GM21619 (cell line): Measurements from ENCODE around the gene RPS17.
"Not testable (repeated sequence)": the region's sequence is repeated elsewhere in the genome, so short reads cannot be mapped to it uniquely, and the experiment has no call there.

Experiments
- ATAC-seq: cut with Tn5 transposase; IDR thresholded peaks from one replicate; pipeline ENCODE4 v1.9.1; 2021; ENCODE audit not compliant: unreplicated experiment

Gene RPS17

DNA sequence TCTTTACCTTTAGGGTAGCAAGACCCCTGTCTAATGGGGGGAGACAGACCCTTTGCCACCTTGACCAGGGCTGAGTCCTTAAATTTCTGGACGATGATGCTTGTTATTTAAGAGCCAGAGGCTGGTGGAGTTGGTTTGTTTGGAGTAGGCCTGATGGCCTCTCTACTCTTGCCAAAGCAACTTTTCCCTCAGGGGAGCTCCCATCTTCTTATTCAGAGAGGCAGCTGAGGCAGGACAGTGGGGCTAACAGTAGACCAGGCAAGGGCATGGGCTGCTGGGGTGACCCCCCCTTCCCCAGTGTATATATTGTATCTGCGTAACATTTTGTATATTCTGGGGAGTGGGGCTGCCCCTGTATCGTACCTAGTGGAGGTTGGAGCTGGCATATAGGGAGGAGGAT is 10.3 kb downstream of the RPS17 start:
- ATAC-seq: no peak

DNA sequence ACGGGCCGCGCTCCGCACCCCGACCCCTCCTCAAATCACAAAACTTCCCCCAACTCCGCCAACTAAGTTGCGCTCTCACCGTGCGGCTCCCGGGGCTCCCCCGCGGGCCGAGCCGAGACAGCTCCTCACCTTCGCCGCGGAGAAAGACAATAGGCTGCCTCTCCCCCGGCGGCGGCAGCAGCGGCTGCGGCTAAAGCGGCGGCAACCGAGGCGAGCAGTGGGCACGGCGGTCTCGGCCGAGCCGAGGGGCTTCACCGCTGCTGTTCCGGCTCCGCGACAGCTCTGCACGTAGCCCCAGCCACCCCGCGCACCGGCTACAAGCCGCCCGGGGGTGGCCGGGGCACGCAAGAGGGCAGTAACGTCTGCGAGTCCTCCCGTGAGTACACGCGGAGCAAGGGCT is 26.7 kb downstream of the RPS17 start:
- not testable (repeated sequence) for ATAC-seq

DNA sequence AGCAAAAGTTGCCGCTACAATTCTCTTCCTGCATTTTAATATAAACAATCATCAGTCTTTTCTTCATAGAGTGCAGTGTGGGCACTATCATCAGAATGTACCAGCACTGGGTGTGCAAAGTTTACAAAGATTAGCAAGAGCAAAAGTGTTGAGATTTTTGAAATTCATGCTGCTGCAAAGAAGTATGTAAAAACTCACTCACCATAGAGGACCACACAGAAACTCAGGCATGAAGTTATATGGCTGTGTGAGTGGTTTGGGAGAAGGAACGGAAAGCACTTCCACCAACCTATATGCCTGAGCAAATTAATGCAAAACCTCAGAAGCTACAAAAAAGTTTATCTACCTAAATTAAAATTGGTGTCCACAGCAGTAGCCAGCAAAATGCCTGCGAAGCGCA is 32.6 kb downstream of the RPS17 start:
- not testable (repeated sequence) for ATAC-seq

DNA sequence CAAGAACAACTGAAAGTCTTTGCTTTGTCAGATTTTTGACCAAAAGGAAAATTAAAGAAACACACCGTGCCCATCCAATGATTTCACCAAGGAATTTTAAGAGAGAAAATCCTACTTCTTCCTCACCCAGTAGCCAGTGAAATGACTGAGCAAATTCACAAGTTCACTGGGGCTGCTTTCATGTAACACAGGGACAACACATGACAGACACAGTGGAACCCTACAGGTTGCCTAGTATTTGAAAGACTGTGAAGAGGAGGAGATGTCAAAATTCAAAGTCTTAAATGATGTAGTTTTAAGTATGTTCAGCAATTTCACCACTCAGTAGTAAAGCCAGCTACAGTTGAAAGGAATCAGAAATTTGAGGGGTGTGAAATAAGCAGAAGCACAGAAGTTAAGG is 33.2 kb downstream of the RPS17 start:
- ATAC-seq: not testable (repeated sequence)

DNA sequence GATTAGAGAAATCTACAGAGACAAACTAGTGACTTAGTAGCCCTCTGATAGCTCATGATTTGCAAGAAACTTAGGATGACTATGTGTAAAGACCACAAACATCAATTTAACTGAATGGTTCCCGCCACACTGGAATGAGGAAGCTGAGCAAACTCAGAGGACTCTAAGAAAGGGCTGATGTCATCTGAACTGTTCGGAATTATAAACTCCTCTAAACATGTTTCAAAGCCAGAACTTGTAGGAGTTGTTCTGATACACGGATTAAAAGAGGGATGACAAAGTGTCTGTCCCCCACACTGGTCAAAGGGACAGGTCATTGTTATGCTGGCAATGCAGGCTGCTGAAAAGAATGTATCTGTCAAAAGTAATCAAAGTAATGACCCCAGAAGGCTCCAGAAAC is 34.4 kb downstream of the RPS17 start:
- ATAC-seq: not testable (repeated sequence)

DNA sequence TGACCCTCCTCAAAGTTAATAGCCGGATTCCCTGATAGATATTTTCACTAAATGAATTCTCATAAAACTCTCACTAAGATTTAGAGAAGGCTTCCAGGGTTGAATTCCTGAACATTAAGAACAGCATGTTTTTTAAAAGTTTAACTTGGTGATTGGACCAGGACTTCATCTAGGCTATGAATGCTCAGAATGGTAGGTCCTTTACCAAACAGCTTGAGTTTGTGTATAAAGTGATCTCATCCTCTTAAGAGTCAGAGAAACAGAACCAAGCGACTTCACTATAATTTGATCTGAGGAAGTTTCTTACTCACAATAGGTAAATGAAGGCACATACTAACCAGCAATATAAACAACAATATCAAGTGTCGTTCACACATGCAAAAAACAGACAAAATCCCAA is 36.2 kb downstream of the RPS17 start:
- ATAC-seq: not testable (repeated sequence)

DNA sequence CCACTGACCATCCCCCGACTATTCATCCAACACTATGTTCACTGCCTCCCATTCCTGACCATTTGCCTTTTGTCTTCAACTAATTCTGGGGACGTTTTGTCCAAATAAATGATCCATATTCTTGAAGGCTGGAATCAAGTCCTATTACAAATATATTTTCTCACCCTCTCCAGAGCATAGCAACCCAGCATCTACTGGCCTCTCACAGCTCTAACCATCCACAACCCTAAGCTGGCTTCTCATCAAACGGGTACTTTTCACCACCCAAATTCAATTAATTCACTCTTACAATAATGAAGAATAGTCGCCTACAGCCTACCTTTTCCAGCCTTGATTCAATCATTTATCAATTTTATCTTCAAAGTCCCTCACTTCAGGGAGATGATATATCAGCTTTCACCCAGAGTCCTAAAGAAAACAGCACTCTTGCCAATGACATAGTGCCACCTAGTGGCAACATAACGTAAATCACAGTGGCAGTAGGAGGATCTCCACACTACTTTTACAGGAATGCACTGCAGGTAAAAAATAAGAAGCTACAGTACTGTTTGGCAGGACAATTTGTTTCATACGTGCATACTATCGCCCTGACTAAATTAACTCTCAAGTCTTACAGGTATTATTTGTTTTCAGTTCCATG is 37.4 kb downstream of the RPS17 start:
- peak; percentile 47 for ATAC-seq

DNA sequence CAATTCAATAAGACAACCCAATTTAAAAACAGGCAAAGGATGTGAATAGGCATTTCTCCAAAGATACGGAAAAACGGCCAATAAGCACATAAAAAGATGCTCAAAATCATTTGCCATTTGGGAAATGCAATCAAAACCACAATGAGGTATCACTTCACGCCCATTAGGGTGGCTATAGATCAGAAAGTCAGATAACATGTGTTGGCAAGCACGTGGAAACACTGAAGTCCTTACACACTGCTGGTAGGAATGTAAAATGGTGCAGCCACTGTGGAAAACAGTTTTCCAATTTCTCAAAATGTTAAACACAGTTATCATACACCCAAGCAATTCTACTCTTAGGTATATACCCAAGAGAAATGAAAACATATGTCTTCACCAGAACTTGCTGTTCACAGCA is 39.5 kb downstream of the RPS17 start:
- ATAC-seq: not testable (repeated sequence)

DNA sequence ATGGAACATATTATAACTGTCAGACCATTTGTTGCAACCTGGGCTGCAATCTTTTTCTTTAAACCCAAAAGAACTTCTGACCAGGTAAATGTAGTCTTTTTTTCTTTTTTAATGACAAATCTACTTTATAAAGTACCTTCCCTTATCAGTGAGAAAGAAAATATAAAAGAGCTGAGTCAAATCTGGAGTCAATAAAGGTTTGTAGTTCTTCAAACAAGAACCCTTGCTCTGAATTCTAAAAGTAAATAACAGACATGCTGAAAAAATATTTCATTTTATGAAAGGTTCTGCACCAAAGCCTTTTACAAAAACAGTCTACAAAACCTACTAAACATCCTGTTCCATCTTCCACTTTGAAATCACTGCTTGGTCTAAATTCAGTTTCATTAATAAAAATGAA is 42.3 kb downstream of the RPS17 start:
- not testable (repeated sequence) for ATAC-seq

DNA sequence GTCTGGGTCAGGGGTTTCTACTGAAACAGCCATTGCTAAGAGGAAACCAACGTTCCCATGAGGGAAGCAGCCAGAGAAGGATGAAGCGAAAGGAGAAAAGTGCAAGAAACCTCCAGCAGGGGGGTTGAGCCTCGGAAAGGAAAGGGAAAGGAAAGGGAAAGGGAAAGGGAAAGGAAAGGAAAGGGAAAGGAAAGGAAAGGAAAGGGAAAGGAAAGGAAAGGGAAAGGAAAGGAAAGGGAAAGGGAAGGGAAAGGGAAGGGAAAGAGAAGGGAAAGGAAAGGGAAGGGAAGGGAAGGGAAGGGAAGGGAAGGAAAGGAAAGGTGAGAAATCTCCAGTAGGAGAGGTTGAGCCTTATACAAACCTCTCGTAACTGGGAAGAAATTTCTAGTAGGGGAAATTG is 52.0 kb downstream of the RPS17 start:
- not testable (repeated sequence) for ATAC-seq

DNA sequence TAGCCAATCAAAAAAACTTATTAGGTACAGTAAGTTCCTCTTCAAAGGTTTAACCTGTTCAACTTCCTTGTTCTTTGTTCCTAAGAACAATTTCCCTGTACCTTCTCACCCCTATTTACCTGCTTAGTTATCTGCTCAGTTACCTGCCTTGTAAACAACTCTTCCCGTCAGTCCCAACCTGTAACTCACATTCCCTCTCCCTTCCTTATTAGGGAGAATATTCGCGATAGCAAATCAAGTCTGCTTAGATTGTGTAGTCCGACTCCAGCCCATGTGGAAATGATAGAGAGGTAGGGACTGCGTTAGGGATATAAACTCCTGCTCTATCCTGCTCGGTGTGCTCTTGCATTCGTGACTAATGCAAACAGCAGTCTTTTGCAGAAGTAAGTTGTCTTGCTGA is 53.2 kb downstream of the RPS17 start:
- ATAC-seq: not testable (repeated sequence)
